IMR-90 (cell line): ENCODE data around the gene CTF1. TPM values are rescaled to one million over a fixed set of nuclear protein-coding genes. Genes with fewer than 3 reads are reported as not detected.
A peak's percentile ranks its signal among the peaks of the same experiment; 100 is the strongest.

Experiments used
- ATAC-seq: fragments of 200-7000 bp; cut with Tn5 transposase; 2 replicates; pipeline ENCODE4 v1.9.1; 2020; ENCODE audit warnings: low read depth, mild to moderate bottlenecking, moderate library complexity
- BruUV-seq: library from RNA; stranded (reverse); fragments of 400-500 nt; replicated peaks from 2 replicates; lab custom pipeline; 2021; lab: Mats Ljungman, UMichigan
- CTCF ChIA-PET: fragments of 300-600 bp; formaldehyde crosslinking; extraction: SDS; loops from one replicate; lab custom pipeline; 2021; ENCODE audit warnings: antibody characterized with exemption; lab: Yijun Ruan, JAX
- POLR2A ChIA-PET: fragments of 300-600 bp; sonication (Branson Sonifier 250); formaldehyde crosslinking; loops from one replicate; lab custom pipeline; 2022; ENCODE audit warnings: antibody characterized with exemption; ENCODE audit not compliant: unreplicated experiment; lab: Charles Lee
- DNase-seq: peaks from one replicate; pipeline ENCODE4 v3.0.0; 2013
- H2AFZ ChIP-seq: replicated peaks from 2 replicates; pipeline ENCODE3; 2013; ENCODE audit warnings: low read length, mild to moderate bottlenecking; ENCODE audit not compliant: poor library complexity
- H2AK5ac ChIP-seq: 2 replicates; pipeline ENCODE4 v1.6.1; 2013; ENCODE audit warnings: low read depth, low read length, inconsistent platforms
- H2AK9ac ChIP-seq: replicated peaks from 2 replicates; pipeline ENCODE3; 2013; ENCODE audit warnings: mild to moderate bottlenecking, low read depth, low read length, moderate library complexity; ENCODE audit not compliant: poor library complexity
- H2BK120ac ChIP-seq: 2 replicates; pipeline ENCODE4 v1.6.1; 2013; ENCODE audit warnings: low read depth, low read length, inconsistent platforms
- H2BK15ac ChIP-seq: 3 replicates; pipeline ENCODE4 v1.6.1; 2013; ENCODE audit warnings: low read depth, low read length, inconsistent platforms
- H2BK20ac ChIP-seq: 2 replicates; pipeline ENCODE4 v1.6.1; 2013; ENCODE audit warnings: low read depth, mild to moderate bottlenecking, inconsistent platforms, low read length, moderate library complexity
- H2BK5ac ChIP-seq: 2 replicates; pipeline ENCODE4 v1.6.1; 2013; ENCODE audit warnings: mild to moderate bottlenecking, low read depth, low read length, inconsistent platforms; ENCODE audit not compliant: poor library complexity, severe bottlenecking
- H3K14ac ChIP-seq: replicated peaks from 2 replicates; pipeline ENCODE4 v1.6.1; 2013; ENCODE audit warnings: low read depth, low read length, inconsistent platforms
- H3K18ac ChIP-seq: 2 replicates; pipeline ENCODE4 v1.6.1; 2013; ENCODE audit warnings: low read depth, low read length, control low read depth
- H3K23ac ChIP-seq: 2 replicates; pipeline ENCODE4 v1.6.1; 2013; ENCODE audit warnings: low read depth, low read length, inconsistent platforms
- H3K27ac ChIP-seq: 2 replicates; pipeline ENCODE4 v1.5.1; 2013; ENCODE audit warnings: mild to moderate bottlenecking, control low read depth, low read length; ENCODE audit not compliant: insufficient read depth
- H3K27me3 ChIP-seq: 2 replicates; pipeline ENCODE4 v1.6.1; 2013; ENCODE audit warnings: low read length; ENCODE audit not compliant: control insufficient read depth, insufficient read depth
- H3K36me3 ChIP-seq: 2 replicates; pipeline ENCODE4 v1.6.1; 2013; ENCODE audit warnings: low read length, mixed read lengths; ENCODE audit not compliant: control insufficient read depth, insufficient read depth
- H3K4ac ChIP-seq: 2 replicates; pipeline ENCODE4 v1.6.1; 2013; ENCODE audit warnings: low read depth, low read length, inconsistent platforms
- H3K4me1 ChIP-seq: 2 replicates; pipeline ENCODE4 v1.6.1; 2013; ENCODE audit warnings: low read length, mixed read lengths; ENCODE audit not compliant: control insufficient read depth, insufficient read depth
- H3K4me2 ChIP-seq: 2 replicates; pipeline ENCODE4 v1.6.1; 2013; ENCODE audit warnings: low read depth, mild to moderate bottlenecking, control low read depth, low read length, moderate library complexity
- H3K4me3 ChIP-seq: 2 replicates; pipeline ENCODE4 v1.5.1; 2013; ENCODE audit warnings: low read depth, mild to moderate bottlenecking, control low read depth, low read length, moderate library complexity; ENCODE audit not compliant: insufficient read depth
- H3K56ac ChIP-seq: 2 replicates; pipeline ENCODE4 v1.6.1; 2013; ENCODE audit warnings: low read length, inconsistent platforms; ENCODE audit not compliant: insufficient read depth; ENCODE audit errors: extremely low read depth
- H3K79me1 ChIP-seq, 2 experiments: 2 replicates each; pipeline ENCODE4 v1.6.1; 2013; ENCODE audit warnings: low read length in 2 of 2, inconsistent platforms in 1 of 2, low read depth in 1 of 2
- H3K9ac ChIP-seq: 2 replicates; pipeline ENCODE4 v1.6.1; 2013; ENCODE audit warnings: low read depth, low read length, control low read depth
- H3K9me1 ChIP-seq: 2 replicates; pipeline ENCODE4 v1.6.1; 2013; ENCODE audit warnings: low read length, inconsistent platforms; ENCODE audit not compliant: insufficient read depth
- H3K9me3 ChIP-seq: 2 replicates; pipeline ENCODE4 v1.6.1; 2013; ENCODE audit warnings: low read length; ENCODE audit not compliant: control insufficient read depth, insufficient read depth
- H4K20me1 ChIP-seq: 2 replicates; pipeline ENCODE4 v1.6.1; 2013; ENCODE audit warnings: low read length, inconsistent platforms; ENCODE audit not compliant: insufficient read depth
- H4K5ac ChIP-seq: 2 replicates; pipeline ENCODE4 v1.6.1; 2013; ENCODE audit warnings: mild to moderate bottlenecking, low read depth, low read length, control low read depth
- H4K8ac ChIP-seq, 2 experiments: 2 replicates each; pipeline ENCODE4 v1.6.1; 2013; ENCODE audit warnings: low read depth in 2 of 2, low read length in 2 of 2, control low read depth in 1 of 2, inconsistent platforms in 1 of 2
- H4K91ac ChIP-seq: 2 replicates; pipeline ENCODE4 v1.6.1; 2013; ENCODE audit warnings: low read depth, low read length, inconsistent platforms; ENCODE audit not compliant: insufficient read depth
- BHLHE40 ChIP-seq: fragments of 150-350 bp; IDR thresholded peaks from 2 replicates; pipeline ENCODE4 v1.6.1; 2016; ENCODE audit warnings: mild to moderate bottlenecking, low read depth, low read length
- CEBPB ChIP-seq: IDR thresholded peaks from 2 replicates; pipeline ENCODE4 v1.6.1; 2012; ENCODE audit warnings: low read depth, low read length, improper control_type of control experiment
- CHD1 ChIP-seq: IDR thresholded peaks from 2 replicates; pipeline ENCODE4 v1.6.1; 2012; ENCODE audit warnings: low read depth, low read length, improper control_type of control experiment
- FOS ChIP-seq: fragments of 150-350 bp; IDR thresholded peaks from 2 replicates; pipeline ENCODE4 v1.6.1; 2016; ENCODE audit warnings: low read depth, low read length
- MAFK ChIP-seq: IDR thresholded peaks from 2 replicates; pipeline ENCODE4 v1.6.1; 2012; ENCODE audit warnings: low read depth, low read length, improper control_type of control experiment
- MAZ ChIP-seq: IDR thresholded peaks from 2 replicates; pipeline ENCODE4 v1.6.1; 2012; ENCODE audit warnings: low read depth, mild to moderate bottlenecking, low read length, improper control_type of control experiment, moderate library complexity, borderline replicate concordance
- MXI1 ChIP-seq: IDR thresholded peaks from 2 replicates; pipeline ENCODE4 v1.6.1; 2012; ENCODE audit warnings: low read depth, mild to moderate bottlenecking, low read length, moderate library complexity, borderline replicate concordance
- POLR2A ChIP-seq: IDR thresholded peaks from 2 replicates; pipeline ENCODE4 v1.6.1; 2012; ENCODE audit warnings: mild to moderate bottlenecking, low read depth, low read length
- RAD21 ChIP-seq: IDR thresholded peaks from 2 replicates; pipeline ENCODE4 v1.6.1; 2012; ENCODE audit warnings: low read length, improper control_type of control experiment
- RFX5 ChIP-seq: IDR thresholded peaks from 2 replicates; pipeline ENCODE4 v1.8.0; 2012; ENCODE audit warnings: low read depth, mild to moderate bottlenecking, low read length, moderate library complexity
- SMC3 ChIP-seq: fragments of 150-350 bp; IDR thresholded peaks from 2 replicates; pipeline ENCODE4 v1.6.1; 2016; ENCODE audit warnings: low read depth, mild to moderate bottlenecking, antibody characterized with exemption, low read length, moderate library complexity
- WGBS, 2 experiments: methylation state at CpG; one replicate each; pipeline versions ENCODE4 v1.1.5 to v1.1.7; 2013; ENCODE audit warnings: missing lambda C conversion rate in 2 of 2; ENCODE audit not compliant: insufficient read length in 1 of 2; ENCODE audit errors: extremely low coverage in 2 of 2; 5-methylcytosine and 5-hydroxymethylcytosine counted together
- dilution Hi-C: fragments of 300-500 bp; cut with HindIII; formaldehyde crosslinking; loops from one replicate; pipeline ENCODE4 v1.14.3; 2018; ENCODE audit warnings: low sequenced_read_pairs; ENCODE audit not compliant: unreplicated experiment
- in situ Hi-C: fragments of 300-500 bp; cut with MboI; formaldehyde crosslinking; loops from 3 replicates; pipeline ENCODE4 v1.14.3; 2019; ENCODE audit warnings: low sequenced_read_pairs, inconsistent platforms, mixed read lengths
- intact Hi-C: fragments of 100-400 bp; cut with micrococcal nuclease; formaldehyde crosslinking; loops from 2 replicates; pipeline ENCODE4 v1.10.0; 2022
- polyA plus RNA-seq, 3 experiments: library from polyadenylated mRNA; depleted of rRNA; stranded (reverse); fragments of >200 nt; gene quantifications; 2 replicates each; pipeline ENCODE4 v1.2.3, GENCODE V29; 2012; ENCODE audit warnings: low replicate concordance in 1 of 3
- total RNA-seq: library from RNA; depleted of rRNA; stranded (reverse); fragments of >200 nt; gene quantifications from 2 replicates; pipeline ENCODE4 v1.2.3, GENCODE V29; 2012
- TF ChIP-seq, protein P1 (sequence below): fragments of 150-350 bp; IDR thresholded peaks from 2 replicates; pipeline ENCODE4 v1.6.1; 2016; ENCODE audit warnings: low read depth, mild to moderate bottlenecking, low read length, moderate library complexity, borderline replicate concordance

The CTF1 gene
- total and polyA plus RNA-seq, 2 of the 4 experiments (the other 2 are of a cell fraction) = 0.18 to 12.9 TPM

DNA sequence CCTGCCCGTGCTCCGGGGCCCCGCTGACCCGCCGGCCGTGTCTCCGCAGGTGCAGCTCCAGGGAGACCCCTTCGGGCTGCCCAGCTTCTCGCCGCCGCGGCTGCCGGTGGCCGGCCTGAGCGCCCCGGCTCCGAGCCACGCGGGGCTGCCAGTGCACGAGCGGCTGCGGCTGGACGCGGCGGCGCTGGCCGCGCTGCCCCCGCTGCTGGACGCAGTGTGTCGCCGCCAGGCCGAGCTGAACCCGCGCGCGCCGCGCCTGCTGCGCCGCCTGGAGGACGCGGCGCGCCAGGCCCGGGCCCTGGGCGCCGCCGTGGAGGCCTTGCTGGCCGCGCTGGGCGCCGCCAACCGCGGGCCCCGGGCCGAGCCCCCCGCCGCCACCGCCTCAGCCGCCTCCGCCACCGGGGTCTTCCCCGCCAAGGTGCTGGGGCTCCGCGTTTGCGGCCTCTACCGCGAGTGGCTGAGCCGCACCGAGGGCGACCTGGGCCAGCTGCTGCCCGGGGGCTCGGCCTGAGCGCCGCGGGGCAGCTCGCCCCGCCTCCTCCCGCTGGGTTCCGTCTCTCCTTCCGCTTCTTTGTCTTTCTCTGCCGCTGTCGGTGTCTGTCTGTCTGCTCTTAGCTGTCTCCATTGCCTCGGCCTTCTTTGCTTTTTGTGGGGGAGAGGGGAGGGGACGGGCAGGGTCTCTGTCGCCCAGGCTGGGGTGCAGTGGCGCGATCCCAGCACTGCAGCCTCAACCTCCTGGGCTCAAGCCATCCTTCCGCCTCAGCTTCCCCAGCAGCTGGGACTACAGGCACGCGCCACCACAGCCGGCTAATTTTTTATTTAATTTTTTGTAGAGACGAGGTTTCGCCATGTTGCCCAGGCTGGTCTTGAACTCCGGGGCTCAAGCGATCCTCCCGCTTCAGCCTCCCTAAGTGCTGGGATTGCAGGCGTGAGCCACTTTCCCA is 5.9 kb downstream of the CTF1 start (continued):
- no peak for TF ChIP-seq MAFK
- no peak for TF ChIP-seq CEBPB
- peak; percentile 76; the same call in 1 of the 2 replicates for TF ChIP-seq MAZ
- TF ChIP-seq POLR2A = no peak

DNA sequence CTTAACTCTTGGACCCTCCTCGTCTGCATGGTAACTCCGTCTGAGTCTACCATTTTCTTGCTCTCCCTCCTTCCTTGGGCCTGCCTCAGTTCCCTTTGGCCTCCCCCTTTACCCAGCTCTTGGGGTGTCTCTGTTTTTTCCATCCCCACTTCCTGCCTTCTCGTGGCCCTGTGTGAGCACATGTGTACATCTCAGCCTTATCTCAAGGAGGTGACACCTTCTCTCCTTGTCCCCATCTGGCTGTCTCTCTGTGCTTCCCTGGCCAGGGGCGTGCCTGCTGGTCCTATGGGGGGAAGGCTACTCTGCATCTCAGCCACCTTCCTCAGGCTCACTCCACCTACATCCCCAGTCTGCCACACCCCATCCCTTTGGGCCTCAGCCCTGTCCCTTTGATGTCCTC is 6.6 kb downstream of the CTF1 start:
- peak overlapping the region; percentile 54 for H2AFZ ChIP-seq
- no peaks in the 10 kb centered on the region for H3K9me3 ChIP-seq

More for the DNA sequence above, 6.6 kb downstream of the CTF1 start:
- Histone ChIP-seq H3K27ac (peak overlapping the region; percentile 1), H2AK9ac (peak overlapping the region; percentile 83), H3K4me1 (peaks cover 4% of the 10 kb centered on the region; the same call in 1 of the 2 replicates), H3K14ac (no peak overlapping the region), H2BK120ac (no peak overlapping the region), H2BK15ac (no peak overlapping the region), H3K4me2 (no peak overlapping the region), H4K91ac (peak overlapping the region; percentile 17), H3K9me1 (peaks cover 8% of the 10 kb centered on the region; the same call in 1 of the 2 replicates), H3K36me3 (no peaks in the 10 kb centered on the region), H2AK5ac (peak overlapping the region; percentile 63; the same call in 1 of the 2 replicates), H2BK20ac (no peak overlapping the region), H3K18ac (no peak overlapping the region), H2BK5ac (no peak overlapping the region), H3K56ac (no peak overlapping the region), H3K23ac (no peak overlapping the region), H3K27me3 (no peaks in the 10 kb centered on the region), H3K79me1 (peaks cover 3 to 16% of the 10 kb centered on the region in 2 experiments; a peak in 2 of 4 replicates), H4K8ac (peak overlapping the region; percentile 95 to 97), H3K4me3 (no peak overlapping the region), H4K20me1 (no peaks in the 10 kb centered on the region), H3K9ac (no peak overlapping the region), H3K4ac (peak overlapping the region; percentile 91), H4K5ac (peak overlapping the region; percentile 69)
- TF ChIP-seq BHLHE40 (no peak), MAZ (no peak), CHD1 (no peak), MXI1 (no peak), RFX5 (no peak), SMC3 (no peak), MAFK (no peak), FOS (no peak), RAD21 (no peak)
- TF ChIP-seq, protein P1, sequence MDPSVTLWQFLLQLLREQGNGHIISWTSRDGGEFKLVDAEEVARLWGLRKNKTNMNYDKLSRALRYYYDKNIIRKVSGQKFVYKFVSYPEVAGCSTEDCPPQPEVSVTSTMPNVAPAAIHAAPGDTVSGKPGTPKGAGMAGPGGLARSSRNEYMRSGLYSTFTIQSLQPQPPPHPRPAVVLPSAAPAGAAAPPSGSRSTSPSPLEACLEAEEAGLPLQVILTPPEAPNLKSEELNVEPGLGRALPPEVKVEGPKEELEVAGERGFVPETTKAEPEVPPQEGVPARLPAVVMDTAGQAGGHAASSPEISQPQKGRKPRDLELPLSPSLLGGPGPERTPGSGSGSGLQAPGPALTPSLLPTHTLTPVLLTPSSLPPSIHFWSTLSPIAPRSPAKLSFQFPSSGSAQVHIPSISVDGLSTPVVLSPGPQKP = no peak
- DNase-seq = no peak
- 90% methylated on average over 2 of the region's 4 CpGs; no CpG with 5 or more reads in 1 of the 2 experiments for WGBS, 2 experiments
- dilution Hi-C loops = no loop called here
- ChIA-PET CTCF (interaction anchor here (0.8 to 1.5 kb wide), 4 partner anchors 13 to 57 kb away, joined by 3 to 9 read pairs (median 4); no protein-coding TSS in a partner anchor), POLR2A (interaction anchor here (0.6 kb wide), 1 partner anchor 55 kb away, joined by 3 read pairs; no protein-coding TSS in a partner anchor)
- no peak for ATAC-seq
- no TSS peak for BruUV-seq
- intact Hi-C loops = no loop called here
- in situ Hi-C loops = no loop called here
